Measurements from ENCODE around the gene MEST.
"Not testable (repeated sequence)": the region's sequence is repeated elsewhere in the genome, so short reads cannot be mapped to it uniquely, and the experiment has no call there.

DNA sequence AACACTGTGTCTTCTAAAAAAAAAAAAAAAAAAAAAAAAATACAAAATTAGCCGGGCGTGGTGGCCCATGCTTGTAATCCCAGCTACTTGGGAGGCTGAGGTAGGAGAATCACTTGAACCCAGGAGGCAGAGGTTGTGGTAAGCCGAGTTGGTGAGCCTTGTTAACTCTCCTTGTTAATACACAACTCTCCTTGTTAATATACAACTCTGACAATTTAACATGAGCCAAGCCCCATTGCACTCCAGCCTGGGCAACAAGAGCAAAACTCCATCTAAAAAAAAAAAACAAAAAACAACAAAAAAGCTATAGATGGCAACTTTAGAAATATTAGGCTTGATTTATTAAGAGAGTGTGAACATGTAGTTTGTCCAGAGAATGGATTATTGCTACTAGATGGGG is 20.2 kb downstream of the MEST start:
- not testable (repeated sequence) for TF ChIP-seq GLIS3 (CRISPR knock-in tag; IDR thresholded peaks at IDR 0.05); TOX (CRISPR knock-in tag; IDR thresholded peaks at IDR 0.05; ENCODE audit: borderline replicate concordance); BACH2 (CRISPR knock-in tag; IDR thresholded peaks at IDR 0.05; ENCODE audit: borderline replicate concordance)
- TF ChIP-seq, protein P1, sequence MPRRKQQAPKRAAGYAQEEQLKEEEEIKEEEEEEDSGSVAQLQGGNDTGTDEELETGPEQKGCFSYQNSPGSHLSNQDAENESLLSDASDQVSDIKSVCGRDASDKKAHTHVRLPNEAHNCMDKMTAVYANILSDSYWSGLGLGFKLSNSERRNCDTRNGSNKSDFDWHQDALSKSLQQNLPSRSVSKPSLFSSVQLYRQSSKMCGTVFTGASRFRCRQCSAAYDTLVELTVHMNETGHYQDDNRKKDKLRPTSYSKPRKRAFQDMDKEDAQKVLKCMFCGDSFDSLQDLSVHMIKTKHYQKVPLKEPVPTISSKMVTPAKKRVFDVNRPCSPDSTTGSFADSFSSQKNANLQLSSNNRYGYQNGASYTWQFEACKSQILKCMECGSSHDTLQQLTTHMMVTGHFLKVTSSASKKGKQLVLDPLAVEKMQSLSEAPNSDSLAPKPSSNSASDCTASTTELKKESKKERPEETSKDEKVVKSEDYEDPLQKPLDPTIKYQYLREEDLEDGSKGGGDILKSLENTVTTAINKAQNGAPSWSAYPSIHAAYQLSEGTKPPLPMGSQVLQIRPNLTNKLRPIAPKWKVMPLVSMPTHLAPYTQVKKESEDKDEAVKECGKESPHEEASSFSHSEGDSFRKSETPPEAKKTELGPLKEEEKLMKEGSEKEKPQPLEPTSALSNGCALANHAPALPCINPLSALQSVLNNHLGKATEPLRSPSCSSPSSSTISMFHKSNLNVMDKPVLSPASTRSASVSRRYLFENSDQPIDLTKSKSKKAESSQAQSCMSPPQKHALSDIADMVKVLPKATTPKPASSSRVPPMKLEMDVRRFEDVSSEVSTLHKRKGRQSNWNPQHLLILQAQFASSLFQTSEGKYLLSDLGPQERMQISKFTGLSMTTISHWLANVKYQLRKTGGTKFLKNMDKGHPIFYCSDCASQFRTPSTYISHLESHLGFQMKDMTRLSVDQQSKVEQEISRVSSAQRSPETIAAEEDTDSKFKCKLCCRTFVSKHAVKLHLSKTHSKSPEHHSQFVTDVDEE (CRISPR knock-in tag; IDR thresholded peaks at IDR 0.05), result not testable (repeated sequence)
- TF ChIP-seq, protein P2, sequence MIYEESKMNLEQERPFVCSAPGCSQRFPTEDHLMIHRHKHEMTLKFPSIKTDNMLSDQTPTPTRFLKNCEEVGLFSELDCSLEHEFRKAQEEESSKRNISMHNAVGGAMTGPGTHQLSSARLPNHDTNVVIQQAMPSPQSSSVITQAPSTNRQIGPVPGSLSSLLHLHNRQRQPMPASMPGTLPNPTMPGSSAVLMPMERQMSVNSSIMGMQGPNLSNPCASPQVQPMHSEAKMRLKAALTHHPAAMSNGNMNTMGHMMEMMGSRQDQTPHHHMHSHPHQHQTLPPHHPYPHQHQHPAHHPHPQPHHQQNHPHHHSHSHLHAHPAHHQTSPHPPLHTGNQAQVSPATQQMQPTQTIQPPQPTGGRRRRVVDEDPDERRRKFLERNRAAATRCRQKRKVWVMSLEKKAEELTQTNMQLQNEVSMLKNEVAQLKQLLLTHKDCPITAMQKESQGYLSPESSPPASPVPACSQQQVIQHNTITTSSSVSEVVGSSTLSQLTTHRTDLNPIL (CRISPR knock-in tag; IDR thresholded peaks at IDR 0.05; ENCODE audit: low read depth), result not testable (repeated sequence)

Measured in SK-N-SH treated with all-trans-retinoic acid at 6 μM for 48 hours (cell line).